A673 (cell line): ENCODE results near the gene PALD1.

ENCODE experiments used
- CTCF ChIP-seq: fragments of 300-800, 200-600 bp; sonication (generic); conservative IDR thresholded peaks from 2 replicates; pipeline ENCODE4 v1.5.1; 2017; ENCODE audit warnings: low read depth, mild to moderate bottlenecking, antibody characterized with exemption, low read length, moderate library complexity, mixed read lengths
- EZH2 ChIP-seq: fragments of 200-600 bp; sonication (generic); IDR thresholded peaks from 2 replicates; pipeline ENCODE4 v1.6.1; 2017; ENCODE audit warnings: borderline replicate concordance, low read depth, mild to moderate bottlenecking, mixed read lengths, antibody characterized with exemption, low read length; ENCODE audit not compliant: poor library complexity, severe bottlenecking

- TF ChIP-seq CTCF (no peak), EZH2 (no peak)
Observed at GRCh38 chr10:70498970-70499835, 20.6 kb downstream of the PALD1 start.
